ENCODE data around the gene IL9. TPM values are rescaled to one million over a fixed set of nuclear protein-coding genes. Genes with fewer than 3 reads are reported as not detected.

IL9 gene
- total and polyA plus RNA-seq, 2 experiments from 2014 or later, result not detected

DNA sequence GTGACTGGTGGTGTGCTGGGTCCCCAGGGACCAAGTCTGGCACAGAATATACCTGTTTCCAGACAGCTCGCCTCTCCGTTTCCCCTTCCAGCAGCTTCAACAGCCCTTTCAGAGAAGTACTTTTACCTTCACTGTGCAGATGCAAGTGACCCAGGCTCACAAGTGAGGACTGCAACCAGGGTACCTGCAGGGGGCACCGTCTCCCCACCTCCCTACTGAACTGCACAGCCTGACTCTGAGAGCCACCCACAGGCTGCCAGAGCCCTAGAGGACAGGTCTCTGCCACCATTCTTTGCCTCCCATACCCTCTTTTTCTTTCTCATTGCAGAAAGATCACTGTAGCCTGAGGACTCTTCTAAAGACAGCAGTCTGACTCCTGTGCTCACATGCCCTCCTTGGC lies 15.4 kb downstream of the IL9 start:
- H3K9me3 ChIP-seq (ENCODE audit: low read depth), result no peaks in the 10 kb centered on the region
- in situ Hi-C loops (cut with MboI), result loop anchor here (10.0 to 25.0 kb wide), 2 partner anchors 305 to 882 kb away; no protein-coding TSS in a partner anchor
- H3K9me2 ChIP-seq (ENCODE audit: insufficient read depth), result no peaks in the 10 kb centered on the region
- no peak overlapping the region for H3K4me3 ChIP-seq
- H3K4me2 ChIP-seq (ENCODE audit: unreplicated experiment), result no peak overlapping the region
- H3K36me3 ChIP-seq (ENCODE audit: low read depth), result no peaks in the 10 kb centered on the region
- H4K20me1 ChIP-seq (ENCODE audit: insufficient read depth), result no peaks in the 10 kb centered on the region
- no peaks in the 10 kb centered on the region for H3F3A ChIP-seq (ENCODE audit: insufficient read depth)
- no peak overlapping the region for H3K27ac ChIP-seq
- H2AFZ ChIP-seq, result no peak overlapping the region
- H3K9ac ChIP-seq, result no peak overlapping the region
- peaks cover 10% of the 10 kb centered on the region; the same call in 1 of the 2 replicates for H3K4me1 ChIP-seq (ENCODE audit: insufficient read depth)
- peak; percentile 32 for DNase-seq
- H3K79me2 ChIP-seq (ENCODE audit: insufficient read depth), result no peaks in the 10 kb centered on the region
- TF ChIP-seq EZH2 (IDR thresholded peaks at IDR 0.05; ENCODE audit: insufficient read depth, poor library complexity, severe bottlenecking), result no peak
- no peak for TF ChIP-seq EZH2phosphoT487 (IDR thresholded peaks at IDR 0.05; ENCODE audit: insufficient read depth, low read depth)
- 71 to 88% methylated on average over 3 of the region's 3 CpGs for WGBS, 2 experiments (ENCODE audit: low coverage in 1 of 2, low lambda C conversion rate in 2 of 2, missing lambda C conversion rate in 2 of 2)
- peaks cover 5% of the 10 kb centered on the region; the same call in 1 of the 2 replicates for H3K27me3 ChIP-seq (replicated peaks; ENCODE audit: insufficient read depth)

DNA sequence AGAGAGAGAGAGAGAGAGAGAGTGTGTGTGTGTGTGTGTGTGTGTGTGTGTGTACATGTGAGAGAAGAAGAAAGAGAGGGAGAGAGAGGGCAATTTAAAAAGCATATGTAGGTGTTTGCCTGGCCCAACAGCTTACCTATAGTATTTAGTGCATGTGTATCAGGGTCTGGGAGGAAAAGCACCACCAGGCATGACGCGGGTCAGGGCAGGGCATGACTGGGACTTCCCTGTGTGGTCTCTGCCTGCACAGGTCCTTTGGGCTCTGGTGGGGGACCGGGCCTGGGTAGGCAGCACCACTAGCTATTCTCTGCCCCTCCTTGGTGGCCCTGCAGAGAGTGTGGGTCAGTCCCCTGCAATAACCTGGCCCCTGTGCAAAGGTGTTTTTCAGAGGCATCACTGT lies 16.1 kb downstream of the IL9 start:
- Histone ChIP-seq H3K9ac (no peak overlapping the region), H3K27me3 (replicated peaks; ENCODE audit: insufficient read depth) (peaks cover 5% of the 10 kb centered on the region; the same call in 1 of the 2 replicates), H3K27ac (no peak overlapping the region), H3K36me3 (ENCODE audit: low read depth) (no peaks in the 10 kb centered on the region), H3K4me3 (no peak overlapping the region), H3F3A (ENCODE audit: insufficient read depth) (no peaks in the 10 kb centered on the region), H3K9me2 (ENCODE audit: insufficient read depth) (no peaks in the 10 kb centered on the region), H2AFZ (no peak overlapping the region), H3K79me2 (ENCODE audit: insufficient read depth) (no peaks in the 10 kb centered on the region), H4K20me1 (ENCODE audit: insufficient read depth) (no peaks in the 10 kb centered on the region), H3K4me1 (ENCODE audit: insufficient read depth) (peaks cover 10% of the 10 kb centered on the region; the same call in 1 of the 2 replicates), H3K9me3 (ENCODE audit: low read depth) (no peaks in the 10 kb centered on the region), H3K4me2 (ENCODE audit: unreplicated experiment) (no peak overlapping the region)
- TF ChIP-seq EZH2 (IDR thresholded peaks at IDR 0.05; ENCODE audit: insufficient read depth, poor library complexity, severe bottlenecking) (no peak), EZH2phosphoT487 (IDR thresholded peaks at IDR 0.05; ENCODE audit: insufficient read depth, low read depth) (no peak)
- DNase-seq, result no peak
- 94 to 98% methylated on average over 3 of the region's 3 CpGs for WGBS, 2 experiments (ENCODE audit: low coverage in 1 of 2, low lambda C conversion rate in 2 of 2, missing lambda C conversion rate in 2 of 2)
- in situ Hi-C loops (cut with MboI), result loop anchor here (25.0 kb wide), 1 partner anchor 883 kb away; no protein-coding TSS in a partner anchor

DNA sequence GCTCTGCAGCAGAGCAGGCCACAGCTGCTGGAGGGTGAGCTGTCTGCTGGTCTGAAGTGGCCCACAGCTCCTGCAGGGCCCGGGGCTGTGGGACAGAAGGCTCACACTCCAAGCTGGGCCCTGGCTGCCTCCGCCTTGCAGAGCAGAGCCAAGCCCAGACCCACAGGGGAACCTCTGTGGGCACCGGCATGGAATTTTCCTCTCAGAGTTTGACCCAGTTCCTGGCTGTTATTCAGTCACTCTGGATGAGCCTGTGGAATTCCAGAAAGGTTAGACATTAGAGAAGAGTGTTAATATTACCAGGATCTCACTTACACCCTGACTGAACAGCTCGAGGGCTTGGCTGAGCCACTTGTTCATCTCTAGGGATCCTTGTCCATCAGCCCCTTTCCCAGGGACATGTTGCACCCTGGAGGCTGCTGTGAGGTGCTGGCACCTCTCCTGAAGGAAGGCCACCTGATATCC lies 17.5 kb downstream of the IL9 start:
- Histone ChIP-seq H2AFZ (no peak overlapping the region), H3K27ac (no peak overlapping the region), H3K9ac (no peak overlapping the region), H3K4me1 (ENCODE audit: insufficient read depth) (peaks cover 10% of the 10 kb centered on the region; the same call in 1 of the 2 replicates), H3F3A (ENCODE audit: insufficient read depth) (no peaks in the 10 kb centered on the region), H3K79me2 (ENCODE audit: insufficient read depth) (no peaks in the 10 kb centered on the region), H3K27me3 (replicated peaks; ENCODE audit: insufficient read depth) (peaks cover 10% of the 10 kb centered on the region; the same call in 1 of the 2 replicates), H3K36me3 (ENCODE audit: low read depth) (no peaks in the 10 kb centered on the region), H3K9me2 (ENCODE audit: insufficient read depth) (no peaks in the 10 kb centered on the region), H3K4me2 (ENCODE audit: unreplicated experiment) (no peak overlapping the region), H3K9me3 (ENCODE audit: low read depth) (no peaks in the 10 kb centered on the region), H4K20me1 (ENCODE audit: insufficient read depth) (no peaks in the 10 kb centered on the region), H3K4me3 (no peak overlapping the region)
- TF ChIP-seq EZH2phosphoT487 (IDR thresholded peaks at IDR 0.05; ENCODE audit: insufficient read depth, low read depth) (no peak), EZH2 (IDR thresholded peaks at IDR 0.05; ENCODE audit: insufficient read depth, poor library complexity, severe bottlenecking) (no peak)
- WGBS, 2 experiments (ENCODE audit: low coverage in 1 of 2, low lambda C conversion rate in 2 of 2, missing lambda C conversion rate in 2 of 2), result 38 to 45% methylated on average over 4 of the region's 4 CpGs
- DNase-seq, result peak; percentile 55
- in situ Hi-C loops (cut with MboI), result loop anchor here (25.0 kb wide), 1 partner anchor 884 kb away; no protein-coding TSS in a partner anchor

DNA sequence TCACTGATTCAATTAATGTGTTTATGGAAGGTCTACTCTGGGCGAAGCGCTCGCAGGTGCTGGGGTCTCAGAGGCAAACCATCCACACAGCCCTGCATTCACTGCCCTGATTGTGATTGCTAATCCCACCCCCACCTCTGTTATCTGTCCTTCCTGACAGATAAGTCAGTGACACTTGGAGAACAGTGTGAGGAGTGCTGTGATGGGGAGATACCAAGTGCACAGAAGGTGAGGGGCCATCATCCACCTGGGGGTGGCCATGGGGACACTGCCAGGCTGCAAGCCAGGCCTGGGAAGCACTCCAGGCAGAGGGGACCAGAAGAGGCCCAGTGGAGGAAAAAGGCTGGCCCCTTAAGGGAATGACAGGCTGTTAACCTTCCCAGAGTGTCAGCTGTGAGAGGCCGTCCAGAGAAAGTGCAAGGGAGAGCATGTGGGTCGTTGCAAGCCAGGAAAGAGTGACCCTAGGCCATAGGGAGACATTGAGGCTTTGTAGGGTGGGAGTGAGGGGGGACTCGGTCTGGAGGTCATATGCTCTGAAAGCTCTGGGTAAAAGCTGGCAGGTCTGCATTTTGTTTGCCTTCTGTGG lies 18.0 kb downstream of the IL9 start:
- Histone ChIP-seq H3K9me3 (ENCODE audit: low read depth) (no peaks in the 10 kb centered on the region), H3K4me1 (ENCODE audit: insufficient read depth) (peaks cover 10% of the 10 kb centered on the region; the same call in 1 of the 2 replicates), H2AFZ (no peak overlapping the region), H3K4me3 (no peak overlapping the region), H3K9ac (no peak overlapping the region), H3F3A (ENCODE audit: insufficient read depth) (no peaks in the 10 kb centered on the region), H3K9me2 (ENCODE audit: insufficient read depth) (no peaks in the 10 kb centered on the region), H3K27me3 (replicated peaks; ENCODE audit: insufficient read depth) (peaks cover 14% of the 10 kb centered on the region; the same call in 1 of the 2 replicates), H3K79me2 (ENCODE audit: insufficient read depth) (no peaks in the 10 kb centered on the region), H3K27ac (no peak overlapping the region), H3K4me2 (ENCODE audit: unreplicated experiment) (no peak overlapping the region), H4K20me1 (ENCODE audit: insufficient read depth) (no peaks in the 10 kb centered on the region), H3K36me3 (ENCODE audit: low read depth) (no peaks in the 10 kb centered on the region)
- 78 to 82% methylated on average over 6 of the region's 6 CpGs for WGBS, 2 experiments (ENCODE audit: low coverage in 1 of 2, low lambda C conversion rate in 2 of 2, missing lambda C conversion rate in 2 of 2)
- TF ChIP-seq EZH2phosphoT487 (IDR thresholded peaks at IDR 0.05; ENCODE audit: insufficient read depth, low read depth) (no peak), EZH2 (IDR thresholded peaks at IDR 0.05; ENCODE audit: insufficient read depth, poor library complexity, severe bottlenecking) (no peak)
- no peak for DNase-seq
- in situ Hi-C loops (cut with MboI), result loop anchor here (25.0 kb wide), 1 partner anchor 885 kb away; no protein-coding TSS in a partner anchor

All from GM23248 (cell line).